HG03064 (cell line): ENCODE data around the gene NDUFA6.
"Not testable (repeated sequence)": the region's sequence is repeated elsewhere in the genome, so short reads cannot be mapped to it uniquely, and the experiment has no call there.

ENCODE experiments used
- ATAC-seq: cut with Tn5 transposase; IDR thresholded peaks from one replicate; pipeline ENCODE4 v1.9.1; 2021; ENCODE audit warnings: low read depth; ENCODE audit not compliant: unreplicated experiment

NDUFA6 gene

GRCh38 chr22:42115420-42115830 lies 24.9 kb upstream of the NDUFA6 start:
- ATAC-seq: not testable (repeated sequence)

- ATAC-seq: no peak
These were observed 24.1 kb upstream of the NDUFA6 start for GRCh38 chr22:42114721-42115120.

- ATAC-seq: not testable (repeated sequence)
These were observed 22.2 kb upstream of the NDUFA6 start for GRCh38 chr22:42112793-42113192.

GRCh38 chr22:42111798-42112197 lies 21.2 kb upstream of the NDUFA6 start:
- ATAC-seq: no peak

GRCh38 chr22:42108848-42109247 lies 18.3 kb upstream of the NDUFA6 start:
- no peak for ATAC-seq

- ATAC-seq: not testable (repeated sequence)
These were observed 13.8 kb upstream of the NDUFA6 start for GRCh38 chr22:42104332-42104860.

- ATAC-seq: no peak
These were observed 10.6 kb upstream of the NDUFA6 start for GRCh38 chr22:42101199-42101598.

GRCh38 chr22:42091455-42091782 lies 847 bp upstream of the NDUFA6 start:
- ATAC-seq: no peak

- no peak for ATAC-seq
These were observed 4.5 kb downstream of the NDUFA6 start for GRCh38 chr22:42086051-42086450.

- ATAC-seq: no peak
These were observed 5.7 kb downstream of the NDUFA6 start for GRCh38 chr22:42084874-42085273.

GRCh38 chr22:42083119-42083518 lies 7.5 kb downstream of the NDUFA6 start:
- ATAC-seq: no peak

- no peak for ATAC-seq
These were observed 10.3 kb downstream of the NDUFA6 start for GRCh38 chr22:42080287-42080686.

GRCh38 chr22:42079319-42080251 lies 11.0 kb downstream of the NDUFA6 start, which contains the start of gene SMDT1:
Gene SMDT1, plus strand, starts transcription at chr22:42079700. Its CDS starts 69 bp downstream, at chr22:42079769.
- peak; percentile 74 for ATAC-seq

- peak; percentile 3 for ATAC-seq
These were observed 11.9 kb downstream of the NDUFA6 start for GRCh38 chr22:42078469-42079318.

- ATAC-seq: no peak
These were observed 13.0 kb downstream of the NDUFA6 start for GRCh38 chr22:42077486-42078125.

GRCh38 chr22:42076764-42077485 lies 13.6 kb downstream of the NDUFA6 start:
- ATAC-seq: no peak

GRCh38 chr22:42074846-42075676 lies 15.5 kb downstream of the NDUFA6 start:
- ATAC-seq: no peak

- ATAC-seq: no peak
These were observed 16.3 kb downstream of the NDUFA6 start, which contains the start of gene PHETA2 for GRCh38 chr22:42074132-42074811. Gene PHETA2, plus strand, starts transcription at chr22:42074248. Its CDS starts 3,046 bp downstream, at chr22:42077294.
